ENCODE results near the gene SCYL2. TPM values are rescaled to one million over a fixed set of nuclear protein-coding genes. Genes with fewer than 3 reads are reported as not detected.
"Not testable (repeated sequence)": the region's sequence is repeated elsewhere in the genome, so short reads cannot be mapped to it uniquely, and the experiment has no call there.

Gene SCYL2
- total and polyA plus RNA-seq, 10 of the 15 experiments (the other 5 are each of a cell fraction or from before 2014, with no cell fraction given), result 5.4 to 34.3 (median 26.9) TPM

- intact Hi-C loops (cut with micrococcal nuclease; ENCODE audit: unreplicated experiment); H3K27me3 ChIP-seq (replicated peaks in 1 of 2; ENCODE audit: control insufficient read depth in 2 of 2, insufficient read depth in 2 of 2, low read length in 1 of 2); DNase-seq (ENCODE audit: low read depth, low spot score); H3K4me3 ChIP-seq; CTCF ChIA-PET; ATAC-seq; H3K36me3 ChIP-seq (ENCODE audit: control insufficient read depth in 2 of 2, insufficient read depth in 2 of 2, low read length in 1 of 2); BruUV-seq (replicated peaks); H3K9me3 ChIP-seq (replicated peaks; ENCODE audit: control insufficient read depth, insufficient read depth, low read length); FAIRE-seq; H2AFZ ChIP-seq (ENCODE audit: control insufficient read depth, low read depth, low read length); H3K4me1 ChIP-seq (ENCODE audit: control insufficient read depth, insufficient read depth, low read length); H3K27ac ChIP-seq (ENCODE audit: control insufficient read depth, insufficient read depth); SMC1A ChIA-PET (ENCODE audit: uncharacterized antibody, unreplicated experiment); in situ Hi-C loops (cut with MboI); RAD21 ChIA-PET (ENCODE audit: unreplicated experiment); H3K4me2 ChIP-seq (ENCODE audit: control insufficient read depth, insufficient read depth); H4K20me1 ChIP-seq (ENCODE audit: control insufficient read depth, insufficient read depth); H3K79me2 ChIP-seq (ENCODE audit: control insufficient read depth, insufficient read depth, low read length); POLR2A ChIA-PET; H3K9ac ChIP-seq (ENCODE audit: control insufficient read depth, insufficient read depth, low read length): not testable (repeated sequence)
- WGBS (ENCODE audit: insufficient coverage, insufficient replicate concordance, low lambda C conversion rate, missing lambda C conversion rate), result 98% methylated on average over 5 of the region's 5 CpGs
Observed at GRCh38 chr12:100308138-100308537, 41.2 kb downstream of the SCYL2 start.

GRCh38 chr12:100311317-100311716 lies 44.3 kb downstream of the SCYL2 start:
- no peak overlapping the region for H2AFZ ChIP-seq (ENCODE audit: control insufficient read depth, low read depth, low read length)
- ChIA-PET RAD21 (ENCODE audit: unreplicated experiment) (no interaction called here), POLR2A (no interaction called here), CTCF (interaction anchor here (1.7 to 1.9 kb wide), 2 partner anchors 9 to 15 kb away, joined by 3 to 4 read pairs; no protein-coding TSS in a partner anchor), SMC1A (ENCODE audit: uncharacterized antibody, unreplicated experiment) (no interaction called here)
- TF ChIP-seq STAT1 (conservative IDR thresholded peaks at IDR 0.05) (no peak), MYB (IDR thresholded peaks at IDR 0.05; ENCODE audit: borderline replicate concordance, low read depth, low read length) (no peak), CTCF (IDR thresholded peaks at IDR 0.05 in 2 of 3, conservative IDR thresholded peaks at IDR 0.05 in 1 of 3; ENCODE audit: control insufficient read depth in 2 of 3, extremely low read depth in 1 of 3, insufficient read depth in 1 of 3, low read depth in 3 of 3, low read length in 3 of 3) (no peak), YY1 (IDR thresholded peaks at IDR 0.05; ENCODE audit: low read depth, low read length) (no peak), SUZ12 (IDR thresholded peaks at IDR 0.05; ENCODE audit: unreplicated experiment) (no peak), YBX1 (IDR thresholded peaks at IDR 0.05) (no peak), PBX3 (IDR thresholded peaks at IDR 0.05; ENCODE audit: insufficient replicate concordance, low read depth, low read length) (no peak), ZBTB4 (CRISPR knock-in tag; IDR thresholded peaks at IDR 0.05) (no peak), MEF2A (IDR thresholded peaks at IDR 0.05; ENCODE audit: insufficient read depth, low read depth, low read length) (no peak), LARP7 (IDR thresholded peaks at IDR 0.05) (no peak), IKZF1 (conservative IDR thresholded peaks at IDR 0.05) (no peak)
- no peaks in the 10 kb centered on the region for H3K9me3 ChIP-seq (replicated peaks; ENCODE audit: control insufficient read depth, insufficient read depth, low read length)
- in situ Hi-C loops (cut with MboI) (no loop called here), intact Hi-C loops (cut with micrococcal nuclease; ENCODE audit: unreplicated experiment) (no loop called here)
- H3K9ac ChIP-seq (ENCODE audit: control insufficient read depth, insufficient read depth, low read length), result no peak overlapping the region
- WGBS (ENCODE audit: insufficient coverage, insufficient replicate concordance, low lambda C conversion rate, missing lambda C conversion rate), result 100% methylated on average over 1 of the region's 1 CpG
- H3K79me2 ChIP-seq (ENCODE audit: control insufficient read depth, insufficient read depth, low read length), result no peaks in the 10 kb centered on the region
- no peak for ATAC-seq
- H3K36me3 ChIP-seq (ENCODE audit: control insufficient read depth in 2 of 2, insufficient read depth in 2 of 2, low read length in 1 of 2), result peaks cover 0 to 12% of the 10 kb centered on the region in 2 experiments; a peak in 2 of 4 replicates
- no peak overlapping the region for H3K4me3 ChIP-seq
- no peak overlapping the region for H3K4me2 ChIP-seq (ENCODE audit: control insufficient read depth, insufficient read depth)
- FAIRE-seq, result no peak
- H3K27ac ChIP-seq (ENCODE audit: control insufficient read depth, insufficient read depth), result no peak overlapping the region
- BruUV-seq (replicated peaks), result no TSS peak
- no peak for DNase-seq (ENCODE audit: low read depth, low spot score)
- no peaks in the 10 kb centered on the region for H3K4me1 ChIP-seq (ENCODE audit: control insufficient read depth, insufficient read depth, low read length)
- H3K27me3 ChIP-seq (replicated peaks in 1 of 2; ENCODE audit: control insufficient read depth in 2 of 2, insufficient read depth in 2 of 2, low read length in 1 of 2), result no peaks in the 10 kb centered on the region
- no peaks in the 10 kb centered on the region for H4K20me1 ChIP-seq (ENCODE audit: control insufficient read depth, insufficient read depth)

Measured in GM12878 (cell line).